NCI-H2196 (cell line): ENCODE data around the gene PPM1K.

Source experiments
- DNase-seq: peaks from one replicate; lab custom pipeline; 2025; ENCODE audit not compliant: unreplicated experiment; lab: John Stamatoyannopoulos, UW

PPM1K gene

GRCh38 chr4:88277711-88278225 is 6.6 kb downstream of the PPM1K start:
- DNase-seq, result no peak

- DNase-seq, result no peak
These were observed 7.2 kb downstream of the PPM1K start for GRCh38 chr4:88276952-88277710.

GRCh38 chr4:88275949-88276515 is 8.3 kb downstream of the PPM1K start:
- no peak for DNase-seq

GRCh38 chr4:88275516-88275915 is 8.8 kb downstream of the PPM1K start:
- no peak for DNase-seq

GRCh38 chr4:88268913-88269312 is 15.4 kb downstream of the PPM1K start:
- no peak for DNase-seq

- no peak for DNase-seq
These were observed 20.0 kb downstream of the PPM1K start for GRCh38 chr4:88264336-88264735.

GRCh38 chr4:88257726-88258125 is 26.6 kb downstream of the PPM1K start:
- DNase-seq, result no peak

GRCh38 chr4:88255111-88255510 is 29.2 kb downstream of the PPM1K start:
- DNase-seq, result no peak

GRCh38 chr4:88251924-88252323 is 32.4 kb downstream of the PPM1K start:
- DNase-seq, result no peak

- no peak for DNase-seq
These were observed 37.2 kb downstream of the PPM1K start for GRCh38 chr4:88247148-88247547.

GRCh38 chr4:88246600-88246999 is 37.8 kb downstream of the PPM1K start:
- DNase-seq, result no peak

GRCh38 chr4:88244816-88245579 is 39.4 kb downstream of the PPM1K start:
- no peak for DNase-seq

GRCh38 chr4:88244056-88244455 is 40.3 kb downstream of the PPM1K start:
- no peak for DNase-seq

- no peak for DNase-seq
These were observed 42.2 kb downstream of the PPM1K start for GRCh38 chr4:88242144-88242543.

- DNase-seq, result no peak
These were observed 44.1 kb downstream of the PPM1K start for GRCh38 chr4:88240297-88240714.

- DNase-seq, result no peak
These were observed 53.2 kb downstream of the PPM1K start for GRCh38 chr4:88230969-88231771.

- no peak for DNase-seq
These were observed 53.9 kb downstream of the PPM1K start for GRCh38 chr4:88230461-88230891.

GRCh38 chr4:88227734-88228133 is 56.6 kb downstream of the PPM1K start:
- no peak for DNase-seq

- DNase-seq, result no peak
These were observed 58.2 kb downstream of the PPM1K start for GRCh38 chr4:88226143-88226542.

GRCh38 chr4:88225232-88226105 is 58.9 kb downstream of the PPM1K start:
- no peak for DNase-seq
